Activated T-cell treated with anti-CD3 and anti-CD28 coated beads, Interleukin-2, amount 50 U/mL, for 24 hours (primary cell): ENCODE data around the gene PIEZO2.

ENCODE experiments used
- DNase-seq: peaks from one replicate; pipeline ENCODE4 v3.0.0-alpha.2; 2020
- H3K27ac Mint-ChIP-seq: 2 replicates; pipeline ENCODE4 v1.8.0; 2020; ENCODE audit warnings: mild to moderate bottlenecking, mixed read lengths
- H3K27me3 Mint-ChIP-seq: 2 replicates; pipeline ENCODE4 v1.8.0; 2020; ENCODE audit warnings: mixed read lengths
- H3K36me3 Mint-ChIP-seq: 2 replicates; pipeline ENCODE4 v1.8.0; 2020; ENCODE audit warnings: low read depth, mixed read lengths
- H3K4me1 Mint-ChIP-seq: 2 replicates; pipeline ENCODE4 v1.8.0; 2020; ENCODE audit warnings: low read depth, mixed read lengths
- H3K4me3 Mint-ChIP-seq: 2 replicates; pipeline ENCODE4 v1.8.0; 2020; ENCODE audit warnings: mild to moderate bottlenecking, moderate library complexity, mixed read lengths
- H3K9me3 Mint-ChIP-seq: 2 replicates; pipeline ENCODE4 v1.8.0; 2020; ENCODE audit warnings: mixed read lengths

PIEZO2 gene

DNA sequence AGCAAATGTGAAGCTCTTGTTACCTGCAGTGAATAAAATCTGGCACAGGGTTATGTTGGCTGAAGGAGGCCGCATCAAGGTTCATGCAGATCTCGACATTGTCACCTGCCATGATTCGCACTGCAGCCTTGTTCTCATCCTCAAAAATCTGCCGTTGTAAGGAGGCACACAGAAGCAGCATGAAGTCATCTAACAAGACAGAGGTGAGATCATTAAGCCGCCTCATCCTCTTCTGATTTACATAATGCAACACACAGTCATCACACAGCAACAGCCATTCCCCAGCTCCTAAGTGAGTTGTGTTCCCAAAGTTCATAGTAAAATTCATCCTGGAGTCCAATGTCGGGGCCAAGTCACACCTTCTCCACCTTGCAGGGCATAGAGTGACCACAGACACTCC lies 391.4 kb downstream of the PIEZO2 start:
- Mint-ChIP-seq H3K36me3 (no peaks in the 10 kb centered on the region), H3K4me3 (no peak overlapping the region), H3K9me3 (no peaks in the 10 kb centered on the region), H3K27me3 (no peaks in the 10 kb centered on the region), H3K27ac (no peak overlapping the region), H3K4me1 (no peaks in the 10 kb centered on the region)
- DNase-seq = no peak

DNA sequence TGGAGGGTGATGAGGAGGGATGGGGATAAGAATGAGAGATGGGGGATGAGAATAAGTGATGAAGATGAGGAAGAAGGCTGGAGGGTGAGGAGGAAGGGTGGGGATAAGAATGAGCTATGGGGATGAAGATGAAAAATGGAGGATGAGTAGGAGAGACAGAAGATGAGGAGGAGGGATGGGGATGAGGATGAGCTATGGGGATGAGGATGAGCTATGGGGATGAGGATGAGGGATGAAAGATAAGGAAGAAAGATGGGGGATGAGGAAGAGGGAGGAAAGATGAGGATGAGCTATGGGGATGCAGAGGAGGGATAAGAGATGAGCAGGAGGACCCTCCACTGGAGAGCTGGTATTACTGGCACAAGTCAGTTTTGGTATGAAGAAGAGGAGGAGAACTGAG lies 392.0 kb downstream of the PIEZO2 start:
- H3K4me1 Mint-ChIP-seq = no peaks in the 10 kb centered on the region
- no peak overlapping the region for H3K27ac Mint-ChIP-seq
- DNase-seq = no peak
- no peaks in the 10 kb centered on the region for H3K9me3 Mint-ChIP-seq
- H3K27me3 Mint-ChIP-seq = no peaks in the 10 kb centered on the region
- H3K36me3 Mint-ChIP-seq = no peaks in the 10 kb centered on the region
- no peak overlapping the region for H3K4me3 Mint-ChIP-seq

DNA sequence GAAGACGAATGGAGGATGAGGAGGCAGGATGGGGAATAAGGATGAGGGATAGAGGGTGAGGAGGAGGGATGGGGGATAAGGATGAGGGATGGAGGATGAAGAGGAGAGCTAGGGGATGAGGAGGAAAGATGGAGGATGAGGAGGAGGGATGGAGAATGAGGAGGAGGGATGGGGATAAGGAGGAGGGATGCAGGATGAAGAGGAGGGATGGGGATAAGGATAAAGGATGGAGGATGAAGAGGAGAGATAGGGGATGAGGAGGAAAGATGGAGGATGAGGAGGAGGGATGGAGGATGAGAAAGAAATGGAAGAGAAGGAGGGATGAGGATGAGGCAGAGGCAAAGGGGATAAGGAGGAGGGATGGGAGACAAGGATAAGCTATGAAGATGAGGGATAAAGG lies 393.5 kb downstream of the PIEZO2 start:
- no peaks in the 10 kb centered on the region for H3K36me3 Mint-ChIP-seq
- DNase-seq = no peak
- H3K27ac Mint-ChIP-seq = no peak overlapping the region
- H3K4me3 Mint-ChIP-seq = no peak overlapping the region
- no peaks in the 10 kb centered on the region for H3K9me3 Mint-ChIP-seq
- no peaks in the 10 kb centered on the region for H3K4me1 Mint-ChIP-seq
- H3K27me3 Mint-ChIP-seq = no peaks in the 10 kb centered on the region

DNA sequence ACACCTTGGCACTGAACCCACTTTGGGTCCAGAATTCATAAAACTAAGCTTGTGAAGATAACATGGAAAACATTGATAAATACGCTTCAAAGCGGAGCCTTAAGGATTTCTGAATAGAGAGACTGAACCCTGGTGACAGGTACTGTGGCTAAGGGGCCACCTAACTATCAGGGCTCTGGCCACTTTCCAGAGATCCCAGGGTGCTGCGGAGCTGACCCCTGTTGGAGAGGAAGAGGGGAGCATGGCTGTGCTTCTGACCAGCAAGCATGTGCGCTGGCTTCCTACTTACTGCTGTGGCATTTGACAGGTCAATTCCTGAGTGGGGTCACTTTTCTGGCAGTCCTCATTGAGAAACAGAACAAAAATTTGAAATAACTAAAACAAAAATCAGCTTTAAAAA lies 395.2 kb downstream of the PIEZO2 start:
- no peak overlapping the region for H3K4me3 Mint-ChIP-seq
- no peaks in the 10 kb centered on the region for H3K27me3 Mint-ChIP-seq
- H3K4me1 Mint-ChIP-seq = no peaks in the 10 kb centered on the region
- no peaks in the 10 kb centered on the region for H3K36me3 Mint-ChIP-seq
- H3K27ac Mint-ChIP-seq = no peak overlapping the region
- no peaks in the 10 kb centered on the region for H3K9me3 Mint-ChIP-seq
- DNase-seq = no peak

DNA sequence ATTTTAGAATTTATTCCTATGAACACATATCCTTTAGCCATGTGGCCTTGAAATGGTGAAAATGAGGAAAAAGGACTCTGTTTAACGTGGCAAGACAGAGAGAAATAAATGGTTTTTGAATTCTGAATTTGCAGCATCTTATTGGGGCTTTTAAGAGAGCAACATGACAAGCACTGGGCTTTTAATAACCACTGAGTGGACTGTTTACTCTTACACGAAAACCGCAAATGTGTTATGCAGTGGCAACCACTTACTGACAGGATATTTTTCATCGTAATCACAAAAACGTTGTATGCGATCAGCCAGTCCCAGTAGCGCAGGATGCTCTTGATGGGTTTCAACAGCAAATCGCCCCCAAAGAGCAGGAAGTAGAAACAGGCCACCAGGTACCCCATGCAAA lies 397.0 kb downstream of the PIEZO2 start:
- Mint-ChIP-seq H3K4me3 (no peak overlapping the region), H3K27me3 (no peaks in the 10 kb centered on the region), H3K27ac (no peak overlapping the region), H3K9me3 (no peaks in the 10 kb centered on the region), H3K36me3 (no peaks in the 10 kb centered on the region), H3K4me1 (no peaks in the 10 kb centered on the region)
- DNase-seq = no peak

DNA sequence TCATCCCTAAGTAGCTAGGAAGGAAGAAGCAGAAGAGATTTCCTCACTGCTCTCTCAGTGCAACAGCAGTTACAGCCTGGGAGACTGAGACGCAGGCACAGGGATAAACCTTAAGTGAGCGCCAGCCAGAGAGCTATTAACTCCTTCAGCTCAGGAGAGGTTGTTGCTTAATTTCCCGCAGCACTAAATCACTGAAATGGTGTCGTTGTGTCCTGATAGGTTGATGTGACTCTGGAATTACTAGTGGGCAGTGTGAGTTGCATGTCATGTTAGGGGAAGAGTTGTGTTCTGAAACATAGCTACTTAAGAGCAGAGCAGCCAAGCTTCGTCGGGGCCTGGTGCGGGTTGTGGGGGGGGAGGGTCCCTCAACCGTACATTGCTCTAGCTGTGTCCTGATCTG lies 397.7 kb downstream of the PIEZO2 start:
- Mint-ChIP-seq H3K4me3 (no peak overlapping the region), H3K27me3 (no peaks in the 10 kb centered on the region), H3K9me3 (no peaks in the 10 kb centered on the region), H3K36me3 (no peaks in the 10 kb centered on the region), H3K27ac (no peak overlapping the region), H3K4me1 (no peaks in the 10 kb centered on the region)
- no peak for DNase-seq

DNA sequence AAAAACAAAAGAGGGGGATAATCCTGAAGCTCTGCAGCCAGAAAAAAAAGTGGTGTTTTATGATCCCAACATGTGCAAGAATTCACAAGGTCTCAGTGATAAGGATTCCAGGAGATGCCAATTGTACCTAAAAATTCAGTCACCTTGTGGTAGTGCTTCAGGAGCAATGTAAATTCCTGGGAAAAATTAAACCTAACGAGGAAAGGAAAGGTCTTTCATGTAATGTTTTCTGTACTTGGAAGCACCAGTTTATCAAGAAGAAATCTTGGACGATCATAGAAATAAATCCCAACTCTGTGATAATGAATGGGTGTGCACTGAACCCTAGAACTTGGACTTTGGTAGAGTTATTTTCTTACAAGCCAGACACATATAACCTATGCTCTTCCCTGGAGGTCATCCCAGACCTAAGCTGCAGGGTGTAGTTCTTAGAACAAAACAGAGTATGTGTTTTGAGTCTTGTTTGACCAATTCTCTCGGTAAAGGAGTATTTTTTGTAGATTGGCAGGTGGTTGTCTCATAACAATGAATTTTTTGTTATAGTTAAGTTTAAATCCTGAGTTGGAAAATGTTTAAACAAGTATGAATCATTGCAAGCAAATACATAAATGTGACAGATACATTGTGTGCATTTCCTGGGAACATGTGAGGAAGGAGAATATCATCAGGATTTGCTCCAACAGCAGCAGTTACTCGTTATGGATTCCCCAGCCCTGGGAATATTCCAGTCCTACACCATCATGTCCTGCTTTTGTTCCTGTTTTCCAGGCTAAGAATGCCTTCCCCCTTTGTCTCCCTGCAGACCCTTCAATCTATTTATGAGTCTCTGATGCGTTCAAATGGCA lies 399.0 kb downstream of the PIEZO2 start:
- no peaks in the 10 kb centered on the region for H3K36me3 Mint-ChIP-seq
- H3K4me1 Mint-ChIP-seq = no peaks in the 10 kb centered on the region
- no peaks in the 10 kb centered on the region for H3K27me3 Mint-ChIP-seq
- no peaks in the 10 kb centered on the region for H3K9me3 Mint-ChIP-seq
- H3K27ac Mint-ChIP-seq = no peak overlapping the region
- no peak overlapping the region for H3K4me3 Mint-ChIP-seq
- DNase-seq = no peak

DNA sequence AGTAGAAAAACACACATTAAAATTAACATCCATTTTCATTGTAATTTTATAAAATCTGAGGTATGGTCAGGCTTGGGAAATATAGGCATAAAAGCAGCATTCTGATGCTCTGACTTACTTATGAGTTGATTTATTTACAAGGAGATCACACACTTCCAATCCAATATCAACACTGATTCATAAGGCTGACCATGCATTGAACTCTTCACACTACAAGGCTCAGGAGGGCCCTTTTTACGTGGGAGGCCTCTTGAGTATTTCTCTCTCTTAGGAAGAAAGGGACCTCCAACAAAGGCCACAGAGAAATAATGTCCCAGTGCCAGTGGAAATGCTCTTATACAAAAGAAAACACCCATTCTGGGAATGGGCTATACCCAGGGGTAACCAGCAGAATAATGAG lies 400.7 kb downstream of the PIEZO2 start:
- H3K9me3 Mint-ChIP-seq = no peaks in the 10 kb centered on the region
- no peaks in the 10 kb centered on the region for H3K4me1 Mint-ChIP-seq
- no peaks in the 10 kb centered on the region for H3K36me3 Mint-ChIP-seq

DNA sequence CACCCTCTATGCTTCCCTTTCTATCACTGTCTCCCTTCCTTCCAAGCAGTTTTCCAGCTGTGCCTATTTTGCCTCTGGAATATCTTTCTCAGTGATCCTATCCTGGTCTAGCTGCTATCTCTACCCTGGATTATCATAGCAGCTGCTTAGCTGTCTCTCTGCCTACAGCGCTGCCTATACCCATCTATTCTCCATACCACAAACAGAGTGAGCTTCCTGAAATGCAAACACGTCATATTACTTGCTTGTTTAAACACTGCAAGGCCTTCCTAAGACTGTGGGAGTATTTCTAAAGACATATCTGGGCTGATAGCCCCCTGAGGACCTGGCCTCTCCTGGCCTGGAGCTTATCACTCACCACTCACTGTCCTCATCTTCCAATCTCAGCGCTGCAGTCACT lies 403.4 kb downstream of the PIEZO2 start:
- H3K4me3 Mint-ChIP-seq = no peak overlapping the region
- H3K36me3 Mint-ChIP-seq = no peaks in the 10 kb centered on the region
- no peak for DNase-seq
- no peaks in the 10 kb centered on the region for H3K27me3 Mint-ChIP-seq
- H3K27ac Mint-ChIP-seq = no peak overlapping the region
- H3K4me1 Mint-ChIP-seq = no peaks in the 10 kb centered on the region
- no peaks in the 10 kb centered on the region for H3K9me3 Mint-ChIP-seq

More for the DNA sequence above, 400.7 kb downstream of the PIEZO2 start:
- DNase-seq = no peak
- Mint-ChIP-seq H3K27me3 (no peaks in the 10 kb centered on the region), H3K27ac (no peak overlapping the region), H3K4me3 (no peak overlapping the region)

DNA sequence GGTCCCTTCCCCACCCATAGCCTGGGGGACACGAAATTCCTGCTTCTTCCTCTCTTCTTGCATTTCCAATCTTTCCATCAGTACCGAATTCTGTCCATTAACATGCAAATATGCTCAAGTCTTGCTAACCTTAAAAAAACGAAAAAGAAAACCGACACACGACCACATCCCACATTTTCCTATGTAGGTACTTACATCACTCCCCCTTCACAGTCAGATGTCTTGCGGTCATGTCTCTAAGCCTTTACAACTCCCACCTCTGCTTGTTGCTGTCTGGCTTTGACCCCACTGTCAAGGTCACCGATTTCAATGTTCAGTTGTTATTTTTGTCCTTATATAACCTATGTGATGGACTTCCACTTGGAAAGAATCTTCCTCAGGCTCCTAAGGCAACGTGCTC lies 404.1 kb downstream of the PIEZO2 start:
- H3K9me3 Mint-ChIP-seq = no peaks in the 10 kb centered on the region
- no peaks in the 10 kb centered on the region for H3K4me1 Mint-ChIP-seq
- H3K27me3 Mint-ChIP-seq = no peaks in the 10 kb centered on the region
- DNase-seq = no peak
- no peak overlapping the region for H3K27ac Mint-ChIP-seq
- H3K4me3 Mint-ChIP-seq = no peak overlapping the region
- H3K36me3 Mint-ChIP-seq = no peaks in the 10 kb centered on the region

DNA sequence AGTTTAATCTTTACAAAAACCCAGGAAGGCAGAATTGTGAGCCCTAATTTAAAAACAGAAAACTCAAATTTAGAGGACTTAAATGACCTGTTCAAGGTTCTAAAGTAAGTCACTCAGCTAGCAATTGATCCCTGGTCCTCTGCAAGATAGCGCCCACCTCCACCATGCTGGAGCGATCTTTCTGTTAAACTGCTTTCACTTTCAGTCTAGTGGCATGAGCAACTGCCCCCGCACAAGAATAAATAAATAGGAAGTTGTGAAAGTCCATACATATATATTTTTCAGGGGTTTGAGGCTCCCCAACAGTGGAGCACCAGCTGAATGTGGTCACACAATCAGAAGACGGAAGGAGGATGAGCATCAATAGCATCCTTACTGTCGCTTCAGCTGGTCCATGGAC lies 405.6 kb downstream of the PIEZO2 start:
- H3K27ac Mint-ChIP-seq = no peak overlapping the region
- H3K27me3 Mint-ChIP-seq = no peaks in the 10 kb centered on the region
- H3K4me1 Mint-ChIP-seq = no peaks in the 10 kb centered on the region
- no peak for DNase-seq
- H3K36me3 Mint-ChIP-seq = no peaks in the 10 kb centered on the region
- H3K9me3 Mint-ChIP-seq = no peaks in the 10 kb centered on the region
- H3K4me3 Mint-ChIP-seq = no peak overlapping the region

DNA sequence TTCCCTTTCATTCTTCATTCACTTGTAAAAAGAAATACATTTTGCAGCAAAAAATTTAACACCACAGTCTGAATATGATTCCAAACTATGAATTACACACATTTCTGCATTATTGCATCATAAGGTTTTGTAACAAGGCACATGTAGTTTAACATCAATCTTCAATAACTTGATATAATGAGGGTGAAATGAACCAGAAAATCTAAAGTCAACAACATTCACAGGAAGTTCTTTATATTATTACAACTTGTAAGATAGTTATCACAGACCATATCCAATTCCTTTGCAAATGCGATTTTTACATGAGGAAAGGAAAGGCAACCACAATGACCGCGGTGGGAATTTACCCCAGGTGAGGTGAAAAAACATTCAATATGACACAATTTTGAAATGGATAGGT lies 410.2 kb downstream of the PIEZO2 start:
- Mint-ChIP-seq H3K9me3 (no peaks in the 10 kb centered on the region), H3K4me3 (no peak overlapping the region)

DNA sequence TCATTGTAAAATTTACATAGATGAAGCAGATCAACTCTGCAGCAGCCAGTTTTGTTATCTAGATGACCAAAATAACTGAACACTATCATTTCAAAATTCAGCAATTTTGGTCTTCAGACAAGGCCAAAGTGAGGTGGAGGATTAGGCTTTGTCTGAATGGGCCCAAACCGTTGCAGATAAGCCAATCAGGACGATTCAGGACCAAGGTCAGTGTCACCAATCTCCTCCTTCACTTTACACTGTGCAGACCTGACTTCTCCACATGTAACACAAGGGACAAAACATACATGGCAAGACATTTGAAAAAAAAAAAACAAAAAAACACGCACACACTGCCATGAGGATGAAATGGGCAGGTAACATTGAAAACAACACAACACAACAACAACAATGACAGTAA lies 412.4 kb downstream of the PIEZO2 start:
- H3K4me1 Mint-ChIP-seq = no peaks in the 10 kb centered on the region
- H3K4me3 Mint-ChIP-seq = no peak overlapping the region
- H3K27ac Mint-ChIP-seq = no peak overlapping the region

More for the DNA sequence above, 410.2 kb downstream of the PIEZO2 start:
- Mint-ChIP-seq H3K27ac (no peak overlapping the region), H3K4me1 (no peaks in the 10 kb centered on the region), H3K27me3 (no peaks in the 10 kb centered on the region), H3K36me3 (no peaks in the 10 kb centered on the region)
- DNase-seq = no peak

DNA sequence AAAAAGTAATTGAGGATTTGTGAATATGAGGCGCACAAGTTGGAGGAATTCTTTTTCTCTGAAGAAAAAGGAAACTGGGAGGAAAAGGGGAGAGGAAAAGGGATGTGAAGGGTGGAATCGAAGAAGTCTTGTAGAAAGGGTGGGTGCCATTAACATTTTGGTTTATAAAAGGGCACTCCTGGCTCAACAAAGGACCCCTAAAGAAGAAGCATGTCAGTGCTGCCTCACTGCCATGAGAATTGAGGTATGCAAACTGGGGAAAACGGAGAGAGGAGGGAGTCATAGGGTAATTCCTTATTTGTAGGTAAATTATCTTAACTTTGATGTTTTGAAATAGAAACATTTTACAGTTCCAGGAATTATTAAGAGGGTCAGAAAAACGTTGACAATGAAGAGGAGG lies 416.4 kb downstream of the PIEZO2 start:
- H3K27ac Mint-ChIP-seq = no peak overlapping the region
- DNase-seq = no peak
- no peaks in the 10 kb centered on the region for H3K36me3 Mint-ChIP-seq
- no peaks in the 10 kb centered on the region for H3K4me1 Mint-ChIP-seq
- H3K27me3 Mint-ChIP-seq = no peaks in the 10 kb centered on the region
- no peak overlapping the region for H3K4me3 Mint-ChIP-seq
- no peaks in the 10 kb centered on the region for H3K9me3 Mint-ChIP-seq

More for the DNA sequence above, 412.4 kb downstream of the PIEZO2 start:
- no peaks in the 10 kb centered on the region for H3K27me3 Mint-ChIP-seq
- H3K9me3 Mint-ChIP-seq = no peaks in the 10 kb centered on the region
- no peaks in the 10 kb centered on the region for H3K36me3 Mint-ChIP-seq
- DNase-seq = no peak

DNA sequence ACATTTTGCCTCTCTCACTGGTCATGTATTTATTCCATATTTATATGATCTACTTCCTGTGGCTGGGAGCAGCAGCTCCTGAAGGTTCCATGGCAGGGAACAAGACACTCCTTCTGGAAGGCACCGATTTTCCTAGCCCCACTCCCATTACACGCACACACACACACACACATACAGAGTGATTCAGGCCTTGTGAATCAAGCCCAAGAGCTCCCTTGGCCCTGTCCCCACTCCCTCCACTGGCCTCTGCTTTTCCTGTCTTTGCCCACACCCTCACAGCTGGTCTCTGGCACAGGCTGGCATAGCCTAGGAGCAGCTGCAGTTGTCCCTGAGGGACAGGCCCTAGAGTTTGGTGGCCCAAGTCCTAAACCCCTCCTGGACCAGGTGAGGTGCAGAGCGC lies 421.9 kb downstream of the PIEZO2 start:
- H3K27ac Mint-ChIP-seq = no peak overlapping the region
- no peak overlapping the region for H3K4me3 Mint-ChIP-seq
- H3K36me3 Mint-ChIP-seq = no peaks in the 10 kb centered on the region
- no peaks in the 10 kb centered on the region for H3K4me1 Mint-ChIP-seq
- DNase-seq = no peak
- peaks cover 23% of the 10 kb centered on the region for H3K27me3 Mint-ChIP-seq
- H3K9me3 Mint-ChIP-seq = no peaks in the 10 kb centered on the region
